ENCODE measurements around the gene CNTN4. TPM values are rescaled to one million over a fixed set of nuclear protein-coding genes. Genes with fewer than 3 reads are reported as not detected.

CNTN4 gene
- total RNA-seq, 2 donors from 2014 or later, result 13.0 to 50.1 TPM

DNA sequence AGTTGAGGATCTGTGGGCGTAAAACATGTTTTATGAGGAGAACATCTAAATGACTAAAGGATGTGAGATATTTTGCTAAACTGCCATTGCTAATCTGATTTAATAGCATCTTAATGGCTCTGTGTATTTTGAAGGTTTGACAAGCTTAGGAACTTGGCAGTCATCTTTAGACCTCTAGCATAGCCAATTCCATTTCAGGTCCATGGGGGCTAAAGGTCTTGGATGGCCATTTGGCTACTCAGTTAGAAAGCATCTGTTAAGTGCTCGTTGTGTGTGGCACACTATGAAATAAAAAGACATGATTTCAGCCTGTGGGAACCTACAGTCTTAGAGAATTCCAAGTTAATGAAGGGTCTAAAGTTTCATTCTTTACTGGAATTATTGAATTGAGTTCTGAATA lies 775.3 kb downstream of the CNTN4 start:
- Histone ChIP-seq H3K36me3 (replicated peaks in 1 of 2; ENCODE audit: insufficient read depth in 1 of 2, low read depth in 2 of 2) (no peaks in the 10 kb centered on the region), H3K27me3 (no peaks in the 10 kb centered on the region), H3K4me1 (no peaks in the 10 kb centered on the region), H3K9me3 (no peaks in the 10 kb centered on the region), H3K27ac (no peak overlapping the region), H3K4me3 (no peak overlapping the region)
- TF ChIP-seq, protein P1, sequence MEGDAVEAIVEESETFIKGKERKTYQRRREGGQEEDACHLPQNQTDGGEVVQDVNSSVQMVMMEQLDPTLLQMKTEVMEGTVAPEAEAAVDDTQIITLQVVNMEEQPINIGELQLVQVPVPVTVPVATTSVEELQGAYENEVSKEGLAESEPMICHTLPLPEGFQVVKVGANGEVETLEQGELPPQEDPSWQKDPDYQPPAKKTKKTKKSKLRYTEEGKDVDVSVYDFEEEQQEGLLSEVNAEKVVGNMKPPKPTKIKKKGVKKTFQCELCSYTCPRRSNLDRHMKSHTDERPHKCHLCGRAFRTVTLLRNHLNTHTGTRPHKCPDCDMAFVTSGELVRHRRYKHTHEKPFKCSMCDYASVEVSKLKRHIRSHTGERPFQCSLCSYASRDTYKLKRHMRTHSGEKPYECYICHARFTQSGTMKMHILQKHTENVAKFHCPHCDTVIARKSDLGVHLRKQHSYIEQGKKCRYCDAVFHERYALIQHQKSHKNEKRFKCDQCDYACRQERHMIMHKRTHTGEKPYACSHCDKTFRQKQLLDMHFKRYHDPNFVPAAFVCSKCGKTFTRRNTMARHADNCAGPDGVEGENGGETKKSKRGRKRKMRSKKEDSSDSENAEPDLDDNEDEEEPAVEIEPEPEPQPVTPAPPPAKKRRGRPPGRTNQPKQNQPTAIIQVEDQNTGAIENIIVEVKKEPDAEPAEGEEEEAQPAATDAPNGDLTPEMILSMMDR (IDR thresholded peaks at IDR 0.05), result no peak
- no peak for TF ChIP-seq POLR2A (IDR thresholded peaks at IDR 0.05)
- intact Hi-C loops (cut with DNase I), result no loop called here
- WGBS, 2 donors, result 70 to 78% methylated on average over 2 of the region's 2 CpGs
- ATAC-seq (no peak), DNase-seq (no peak)

DNA sequence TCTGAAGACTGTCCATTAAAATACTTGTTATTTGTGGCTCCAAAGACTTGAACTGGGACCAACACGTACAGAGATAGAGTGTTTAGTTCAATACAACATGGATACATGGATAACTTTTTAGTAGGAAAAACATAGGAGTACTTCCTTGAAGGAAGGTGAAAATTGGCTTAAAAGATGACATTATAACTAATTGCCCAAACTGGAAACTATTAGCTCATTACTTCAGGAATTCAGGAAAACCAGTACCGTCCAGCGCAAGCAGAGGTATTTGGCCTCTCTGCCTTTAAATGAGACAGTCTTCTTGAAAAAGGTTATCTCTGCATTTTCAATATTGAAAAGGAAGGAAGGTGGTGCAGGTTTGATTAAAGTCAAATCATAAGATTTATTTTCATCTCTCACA lies 777.0 kb downstream of the CNTN4 start:
- Histone ChIP-seq H3K9me3 (no peaks in the 10 kb centered on the region), H3K4me3 (no peak overlapping the region), H3K27ac (no peak overlapping the region), H3K27me3 (no peaks in the 10 kb centered on the region), H3K4me1 (no peaks in the 10 kb centered on the region), H3K36me3 (replicated peaks in 1 of 2; ENCODE audit: insufficient read depth in 1 of 2, low read depth in 2 of 2) (no peaks in the 10 kb centered on the region)
- 49 to 50% methylated on average over 3 of the region's 3 CpGs for WGBS, 2 donors
- intact Hi-C loops (cut with DNase I), result no loop called here
- TF ChIP-seq, protein P1 (IDR thresholded peaks at IDR 0.05), result no peak
- no peak for TF ChIP-seq POLR2A (IDR thresholded peaks at IDR 0.05)
- DNase-seq (no peak), ATAC-seq (peak; percentile 62)

DNA sequence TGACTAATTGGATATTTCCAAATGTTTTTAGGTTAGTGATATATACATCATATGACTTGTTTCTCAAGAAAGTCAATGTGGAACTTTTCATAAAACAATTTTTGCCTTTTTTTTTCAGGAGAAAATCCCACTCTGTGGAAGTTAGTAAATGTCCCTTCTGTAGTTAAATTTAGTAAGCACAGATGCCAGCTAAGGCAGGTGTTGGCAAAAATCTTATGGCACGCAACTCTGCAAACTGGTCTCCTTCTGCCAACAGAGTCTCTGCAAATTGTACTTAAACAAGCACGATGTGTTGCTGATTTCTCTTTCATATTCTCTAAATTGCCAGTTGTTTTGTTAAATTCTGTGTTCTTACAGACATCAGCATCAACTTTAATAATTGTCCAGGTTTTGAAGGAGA lies 777.7 kb downstream of the CNTN4 start:
- TF ChIP-seq POLR2A (IDR thresholded peaks at IDR 0.05), result no peak
- TF ChIP-seq, protein P1 (IDR thresholded peaks at IDR 0.05), result no peak
- intact Hi-C loops (cut with DNase I), result no loop called here
- DNase-seq (no peak), ATAC-seq (no peak)
- no peaks in the 10 kb centered on the region for H3K27me3 ChIP-seq
- H3K4me3 ChIP-seq, result no peak overlapping the region
- WGBS, 2 donors, result 70 to 71% methylated on average over 2 of the region's 2 CpGs
- no peak overlapping the region for H3K27ac ChIP-seq
- H3K9me3 ChIP-seq, result no peaks in the 10 kb centered on the region
- H3K36me3 ChIP-seq (replicated peaks in 1 of 2; ENCODE audit: insufficient read depth in 1 of 2, low read depth in 2 of 2), result no peaks in the 10 kb centered on the region
- no peaks in the 10 kb centered on the region for H3K4me1 ChIP-seq

DNA sequence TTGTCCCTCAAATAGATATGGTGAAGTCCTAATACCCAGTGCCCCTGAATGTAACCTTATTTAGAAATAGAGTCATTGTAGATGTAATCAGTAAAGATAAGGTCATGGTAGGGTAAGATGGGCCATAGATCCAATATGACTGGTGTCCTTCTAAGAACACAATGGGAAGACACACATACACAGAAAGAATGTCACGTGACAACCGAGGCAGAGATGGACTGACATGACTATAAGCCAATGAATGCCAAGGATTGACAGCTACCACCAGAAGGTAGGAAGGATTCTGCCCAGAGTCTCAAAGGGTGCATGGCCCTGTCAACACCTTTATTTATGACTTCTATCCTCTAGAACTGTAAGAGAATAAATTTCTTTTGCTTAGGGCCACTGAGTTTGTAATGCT lies 780.4 kb downstream of the CNTN4 start:
- H3K27me3 ChIP-seq, result no peaks in the 10 kb centered on the region
- H3K9me3 ChIP-seq, result no peaks in the 10 kb centered on the region
- WGBS, 2 donors, result 63 to 71% methylated on average over 2 of the region's 2 CpGs
- no peak for ATAC-seq
- H3K36me3 ChIP-seq (replicated peaks in 1 of 2; ENCODE audit: insufficient read depth in 1 of 2, low read depth in 2 of 2), result no peaks in the 10 kb centered on the region
- H3K4me3 ChIP-seq, result no peak overlapping the region
- DNase-seq, result no peak
- intact Hi-C loops (cut with DNase I), result no loop called here
- H3K27ac ChIP-seq, result no peak overlapping the region
- H3K4me1 ChIP-seq, result no peaks in the 10 kb centered on the region
- TF ChIP-seq POLR2A (IDR thresholded peaks at IDR 0.05), result no peak
- TF ChIP-seq, protein P1 (IDR thresholded peaks at IDR 0.05), result no peak

DNA sequence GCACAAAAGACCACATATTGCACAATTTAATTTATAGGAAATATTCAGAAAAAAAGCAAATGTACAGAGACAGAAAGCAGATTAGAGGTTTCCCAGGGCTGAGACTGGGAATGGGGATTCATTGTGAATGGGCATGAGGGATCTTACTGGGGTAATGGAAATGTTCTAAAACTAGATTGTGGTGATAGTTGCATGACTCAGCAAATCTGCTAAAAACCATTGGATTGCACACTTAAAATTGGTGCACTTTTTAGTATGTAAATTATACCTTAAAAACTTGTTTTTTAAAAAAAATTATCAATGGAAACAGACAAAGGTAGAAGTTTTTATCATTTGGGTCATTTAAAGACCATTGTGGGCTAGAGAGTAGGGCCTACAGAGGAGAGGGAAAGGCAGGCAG lies 780.9 kb downstream of the CNTN4 start:
- ATAC-seq, result no peak
- TF ChIP-seq, protein P1 (IDR thresholded peaks at IDR 0.05), result no peak
- no peak for TF ChIP-seq POLR2A (IDR thresholded peaks at IDR 0.05)
- intact Hi-C loops (cut with DNase I), result no loop called here
- H3K27ac ChIP-seq, result no peak overlapping the region
- no peaks in the 10 kb centered on the region for H3K27me3 ChIP-seq
- no peak for DNase-seq
- H3K4me1 ChIP-seq, result no peaks in the 10 kb centered on the region
- H3K4me3 ChIP-seq, result no peak overlapping the region
- H3K36me3 ChIP-seq (replicated peaks in 1 of 2; ENCODE audit: insufficient read depth in 1 of 2, low read depth in 2 of 2), result no peaks in the 10 kb centered on the region
- H3K9me3 ChIP-seq, result no peaks in the 10 kb centered on the region

Measured in body of pancreas (tissue), 4 donors.